SKM-1 (cell line): ENCODE results near the gene PIK3CB.
"Not testable (repeated sequence)": the region's sequence is repeated elsewhere in the genome, so short reads cannot be mapped to it uniquely, and the experiment has no call there.

Source experiments
- DNase-seq: peaks from one replicate; lab custom pipeline; 2025; ENCODE audit not compliant: unreplicated experiment; lab: John Stamatoyannopoulos, UW

Gene PIK3CB

GRCh38 chr3:138848696-138849095 is 14.0 kb upstream of the PIK3CB start:
- DNase-seq, result no peak

DNA sequence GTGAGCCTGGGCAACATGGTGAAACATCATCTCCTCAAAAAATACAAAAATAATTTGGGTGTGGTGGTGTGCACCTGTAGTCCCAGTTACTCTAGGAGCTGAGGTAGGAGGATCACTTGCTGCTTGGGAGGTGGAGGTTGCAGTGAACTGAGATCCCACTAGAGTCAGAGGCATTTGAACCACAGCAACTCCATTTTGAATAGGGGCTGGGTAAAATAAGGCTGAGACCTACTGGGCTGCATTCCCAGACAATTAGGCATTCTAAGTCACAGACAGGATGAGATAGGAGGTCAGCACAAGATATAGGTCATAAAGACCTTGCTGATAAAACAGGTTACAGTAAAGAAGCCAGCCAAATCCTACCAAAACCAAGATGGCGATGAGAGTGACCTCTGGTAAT is 12.1 kb upstream of the PIK3CB start:
- DNase-seq, result not testable (repeated sequence)

- peak; percentile 30 for DNase-seq
Measured at GRCh38 chr3:138846262-138846791, 11.6 kb upstream of the PIK3CB start.

DNA sequence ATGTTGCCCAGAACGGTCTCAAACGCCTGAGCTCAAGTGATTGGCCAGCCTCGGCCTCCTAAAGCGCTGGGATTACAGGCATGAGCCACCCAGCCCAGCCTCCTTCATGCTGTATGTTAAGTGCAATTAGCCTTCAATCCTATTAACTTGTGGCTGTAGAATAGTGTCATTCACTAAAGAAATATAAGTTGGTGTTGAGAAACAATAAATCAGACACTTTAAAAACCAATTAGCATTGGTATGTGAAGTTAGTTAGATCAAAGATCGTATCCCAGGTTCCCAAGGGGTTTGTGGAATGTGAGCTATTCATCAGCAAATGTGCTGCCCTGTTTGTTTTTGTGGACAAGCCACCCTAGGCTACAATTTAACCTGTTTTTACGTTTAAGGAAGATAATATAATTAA is 11.0 kb upstream of the PIK3CB start:
- DNase-seq, result no peak

DNA sequence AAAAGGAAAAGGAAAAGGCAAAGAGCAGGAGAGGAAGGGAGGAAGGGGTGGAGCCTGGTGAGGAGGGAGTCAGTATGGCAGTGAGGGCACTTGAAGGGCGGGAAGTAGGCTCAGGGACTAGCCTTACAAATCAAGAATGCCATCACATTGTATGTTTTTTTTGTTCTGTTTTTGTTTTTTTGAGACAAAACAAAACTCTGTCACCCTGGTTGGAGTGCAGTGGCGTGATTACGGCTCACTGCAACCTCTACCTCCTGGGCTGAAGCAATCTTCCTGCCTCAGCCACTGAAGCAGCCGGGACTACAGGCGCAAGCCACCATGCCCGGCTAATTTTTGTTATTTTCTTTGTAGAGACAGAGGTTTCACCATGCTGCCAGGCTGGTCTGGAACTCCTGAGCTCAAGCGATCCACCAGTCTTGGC is 10.5 kb upstream of the PIK3CB start:
- no peak for DNase-seq

- peak; percentile 61 for DNase-seq
Measured at GRCh38 chr3:138842483-138843188, 7.9 kb upstream of the PIK3CB start.

DNA sequence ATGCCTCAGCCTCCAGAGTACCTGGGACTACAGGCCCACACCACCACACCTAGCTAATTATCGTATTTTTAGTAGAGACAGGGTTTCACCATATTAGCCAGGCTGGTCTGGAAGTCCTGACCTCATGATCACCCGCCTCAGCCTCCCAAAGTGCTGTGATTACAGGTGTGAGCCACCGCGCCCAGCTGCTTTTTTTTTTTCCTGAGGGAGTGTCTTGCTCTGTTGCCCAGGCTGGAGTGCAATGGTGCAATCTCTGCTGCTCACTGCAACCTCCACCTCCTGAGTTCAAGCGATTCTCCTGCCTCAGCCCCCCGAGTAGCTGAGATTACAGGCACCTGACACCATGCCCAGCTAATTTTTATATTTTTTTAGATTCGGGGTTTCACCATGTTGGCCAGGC is 3.7 kb upstream of the PIK3CB start:
- not testable (repeated sequence) for DNase-seq

DNA sequence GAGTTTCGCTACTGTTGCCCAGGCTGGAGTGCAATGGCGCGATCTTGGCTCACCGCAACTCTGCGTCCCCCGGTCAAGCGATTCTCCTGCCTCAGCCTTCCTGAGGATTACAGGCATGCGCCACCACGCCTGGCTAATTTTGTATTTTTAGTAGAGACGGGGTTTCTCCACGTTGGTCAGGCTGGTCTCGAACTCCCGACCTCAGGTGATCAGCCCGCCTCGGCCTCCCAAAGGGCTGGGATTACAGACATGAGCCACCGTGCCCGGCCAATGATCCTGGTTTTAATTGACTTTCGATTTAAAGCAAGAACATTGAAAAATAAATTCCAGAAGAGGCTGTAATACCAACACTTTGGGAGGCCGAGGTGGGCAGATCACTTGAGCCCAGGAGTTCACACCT is 1.1 kb upstream of the PIK3CB start:
- not testable (repeated sequence) for DNase-seq

- no peak for DNase-seq
Measured at GRCh38 chr3:138835397-138835757, 649 bp upstream of the PIK3CB start.

GRCh38 chr3:138833899-138834595 is 681 bp downstream of the PIK3CB start:
- DNase-seq, result peak; percentile 35

- not testable (repeated sequence) for DNase-seq
Measured at GRCh38 chr3:138832473-138833057, 2.2 kb downstream of the PIK3CB start.

DNA sequence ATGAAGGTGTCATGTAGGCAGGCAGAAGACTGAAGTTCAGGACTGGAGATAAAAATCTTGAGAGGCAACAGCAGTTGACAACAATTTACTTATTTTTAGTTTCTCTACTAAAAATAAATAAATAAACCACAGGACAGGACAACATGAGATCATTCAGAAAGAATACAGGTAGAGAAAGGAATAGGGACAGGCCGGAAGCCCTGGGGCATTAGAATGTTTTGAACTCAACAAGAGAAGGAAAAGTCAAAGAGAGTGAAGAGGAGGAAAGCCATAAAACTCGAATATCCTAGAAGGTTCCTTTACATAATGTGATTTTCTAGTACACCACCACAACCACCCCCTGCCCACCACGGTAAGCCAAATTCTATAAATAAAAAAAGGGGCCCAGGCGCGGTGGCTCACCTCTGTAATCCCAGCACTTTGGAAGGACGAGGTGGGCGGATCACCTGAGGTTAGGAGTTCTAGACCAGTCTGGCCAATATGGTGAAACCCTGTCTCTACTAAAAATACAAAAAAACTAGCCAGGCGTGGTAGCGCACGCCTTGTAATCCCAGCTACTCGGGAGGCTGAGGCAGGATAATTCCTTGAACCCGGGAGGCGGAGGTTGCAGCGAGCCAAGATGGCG is 4.7 kb downstream of the PIK3CB start:
- DNase-seq, result no peak

GRCh38 chr3:138829097-138829496 is 5.6 kb downstream of the PIK3CB start:
- DNase-seq, result no peak

GRCh38 chr3:138827222-138827621 is 7.5 kb downstream of the PIK3CB start:
- no peak for DNase-seq

GRCh38 chr3:138825336-138825735 is 9.4 kb downstream of the PIK3CB start:
- DNase-seq, result no peak

DNA sequence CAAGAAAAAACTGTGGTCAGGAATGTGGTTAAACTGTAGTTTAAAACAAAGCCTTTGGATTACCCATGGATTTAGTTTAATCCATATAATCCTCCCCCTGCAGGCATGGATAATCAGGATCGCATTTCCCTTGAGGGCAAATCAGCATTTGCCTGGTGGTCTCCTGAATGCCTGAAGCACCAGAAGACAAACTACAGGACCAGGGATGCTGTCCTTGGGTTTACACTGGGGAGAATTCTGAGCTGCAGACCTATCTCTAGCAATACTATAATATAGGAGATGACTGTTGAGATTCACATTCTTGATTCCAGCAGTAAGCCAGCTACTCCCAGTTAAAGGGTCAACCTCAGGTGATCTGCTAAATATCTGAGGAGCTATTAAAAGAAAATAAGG is 10.6 kb downstream of the PIK3CB start:
- no peak for DNase-seq

DNA sequence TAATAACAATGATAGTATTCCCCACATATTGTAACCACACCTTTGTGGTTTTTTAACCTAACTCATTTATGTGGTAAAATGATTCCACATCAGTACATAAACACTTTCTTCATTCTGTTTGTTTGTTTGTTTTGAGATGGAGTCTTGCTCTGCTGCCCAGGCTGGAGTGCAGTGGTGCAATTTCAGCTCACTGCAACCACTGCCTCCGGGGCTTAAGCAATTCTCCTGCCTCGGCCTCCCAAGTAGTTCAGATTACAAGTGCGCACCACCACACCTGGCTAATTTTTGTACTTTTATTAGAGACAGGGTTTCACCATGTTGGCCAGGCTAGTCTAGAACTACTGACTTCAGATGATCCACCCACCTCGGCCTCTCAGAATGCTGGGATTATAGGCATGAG is 14.3 kb downstream of the PIK3CB start:
- DNase-seq, result not testable (repeated sequence)

DNA sequence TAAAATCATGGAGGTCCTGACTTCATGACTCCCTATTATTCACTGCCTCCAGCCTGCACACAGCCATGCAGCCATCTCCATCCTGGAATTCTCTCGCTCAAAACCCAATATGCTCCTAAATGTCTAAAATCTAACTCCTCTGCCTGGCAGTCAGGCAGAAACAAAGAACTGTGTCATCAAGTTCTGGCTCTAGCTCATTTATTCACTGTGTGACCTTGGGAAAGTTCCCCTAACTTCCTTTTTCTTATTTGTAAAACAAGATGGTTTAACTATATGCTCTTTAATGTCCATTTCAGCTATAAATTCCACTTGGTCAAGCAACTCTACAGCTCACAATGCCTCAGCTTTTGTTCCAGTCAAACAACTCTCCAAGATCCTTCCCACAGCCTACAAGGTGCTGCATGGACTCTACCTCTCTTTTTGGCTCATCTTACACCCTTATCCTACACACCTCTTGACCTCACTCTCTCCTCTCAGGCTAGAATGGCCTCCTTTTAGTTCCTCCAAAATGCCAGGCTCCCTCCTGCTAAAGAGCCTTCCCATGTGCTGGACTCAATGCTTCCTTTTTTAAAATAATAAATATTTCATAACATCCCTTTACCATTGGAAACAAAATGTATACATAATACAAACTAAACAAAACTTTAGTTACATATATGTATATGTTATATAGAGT is 16.4 kb downstream of the PIK3CB start:
- DNase-seq, result no peak

DNA sequence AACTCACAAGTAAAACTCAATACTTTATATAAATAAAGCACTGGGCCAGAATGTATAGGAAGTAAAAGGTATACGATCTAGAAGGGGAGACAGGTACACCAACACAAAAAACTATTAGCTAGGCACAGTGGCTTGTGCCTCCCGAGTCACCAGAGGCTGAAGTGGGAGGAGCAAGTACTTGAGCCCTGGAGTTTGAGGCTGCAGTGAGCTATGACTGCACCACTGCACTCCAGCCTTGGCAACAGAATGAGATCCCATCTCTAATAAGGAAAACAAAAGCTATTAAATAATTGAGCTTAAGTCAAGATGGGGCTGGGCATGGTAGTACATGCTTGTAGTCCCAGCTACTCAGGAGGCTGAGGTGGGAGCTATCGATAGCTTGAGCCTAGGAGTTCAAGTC is 17.0 kb downstream of the PIK3CB start:
- no peak for DNase-seq

- DNase-seq, result no peak
Measured at GRCh38 chr3:138812806-138813205, 21.9 kb downstream of the PIK3CB start.
